Mesothelial cell of epicardium (in vitro differentiated cells): ENCODE results near the gene OR6K6. TPM values are rescaled to one million over a fixed set of nuclear protein-coding genes. Genes with fewer than 3 reads are reported as not detected.

Source experiments
- DNase-seq, 2 experiments: peaks; one replicate each; pipeline ENCODE4 v3.0.0; 2021; ENCODE audit warnings: low spot score in 2 of 2; ENCODE audit not compliant: unreplicated experiment in 2 of 2
- H3K27ac Mint-ChIP-seq: 2 replicates; pipeline ENCODE4 v1.8.0; 2021; ENCODE audit warnings: mixed read lengths
- H3K27me3 Mint-ChIP-seq: 2 replicates; pipeline ENCODE4 v1.8.0; 2021; ENCODE audit warnings: low read depth, mixed read lengths
- H3K36me3 Mint-ChIP-seq: 2 replicates; pipeline ENCODE4 v1.8.0; 2021; ENCODE audit warnings: mixed read lengths
- H3K4me1 Mint-ChIP-seq: 2 replicates; pipeline ENCODE4 v1.8.0; 2021; ENCODE audit warnings: mixed read lengths
- H3K4me3 Mint-ChIP-seq: 2 replicates; pipeline ENCODE4 v1.8.0; 2021; ENCODE audit warnings: mild to moderate bottlenecking, moderate library complexity, mixed read lengths
- H3K9me3 Mint-ChIP-seq: 2 replicates; pipeline ENCODE4 v1.8.0; 2021; ENCODE audit warnings: mixed read lengths
- CTCF ChIP-seq: fragments of 200-600 bp; sonication (generic); IDR thresholded peaks from one replicate; pipeline ENCODE4 v1.5.0; 2021; ENCODE audit warnings: antibody characterized with exemption; ENCODE audit not compliant: unreplicated experiment
- total RNA-seq: library from RNA; stranded (reverse); gene quantifications from 3 replicates; pipeline ENCODE4 v1.2.1, GENCODE V29; 2021

OR6K6 gene
- total RNA-seq, 1 donor from 2014 or later = not detected

GRCh38 chr1:158719664-158720063 lies 34.9 kb upstream of the OR6K6 start:
- H3K36me3 Mint-ChIP-seq = no peaks in the 10 kb centered on the region
- no peaks in the 10 kb centered on the region for H3K4me1 Mint-ChIP-seq
- H3K27ac Mint-ChIP-seq = no peak overlapping the region
- H3K27me3 Mint-ChIP-seq = peaks cover 19% of the 10 kb centered on the region
- no peak for TF ChIP-seq CTCF
- DNase-seq = no peak
- H3K4me3 Mint-ChIP-seq = no peak overlapping the region
- H3K9me3 Mint-ChIP-seq = no peaks in the 10 kb centered on the region

GRCh38 chr1:158720620-158721019 lies 33.9 kb upstream of the OR6K6 start, which contains the start of gene OR6K3:
OR6K3 (minus strand) TSS chr1:158720720; CDS start chr1:158718115, 2,605 bp downstream.
- Mint-ChIP-seq H3K27ac (no peak within 1 kb of the TSS), H3K4me3 (no peak within 1 kb of the TSS), H3K4me1 (no peaks in the 10 kb centered on the region), H3K9me3 (no peaks in the 10 kb centered on the region), H3K36me3 (no peaks in the 10 kb centered on the region), H3K27me3 (peaks cover 17% of the 10 kb centered on the region)
- no peak for TF ChIP-seq CTCF
- DNase-seq = no peak

- Mint-ChIP-seq H3K4me1 (peaks cover 6% of the 10 kb centered on the region), H3K36me3 (no peaks in the 10 kb centered on the region), H3K27me3 (peaks cover 14% of the 10 kb centered on the region)
Observed at GRCh38 chr1:158724442-158724841, 30.1 kb upstream of the OR6K6 start.

GRCh38 chr1:158728510-158729225 lies 25.9 kb upstream of the OR6K6 start:
- TF ChIP-seq CTCF = no peak
- peaks cover 7% of the 10 kb centered on the region for H3K27me3 Mint-ChIP-seq

More at GRCh38 chr1:158724442-158724841, 30.1 kb upstream of the OR6K6 start:
- H3K9me3 Mint-ChIP-seq = no peaks in the 10 kb centered on the region
- H3K27ac Mint-ChIP-seq = no peak overlapping the region
- no peak for TF ChIP-seq CTCF
- DNase-seq = no peak
- no peak overlapping the region for H3K4me3 Mint-ChIP-seq

GRCh38 chr1:158730453-158730852 lies 24.1 kb upstream of the OR6K6 start:
- no peak overlapping the region for H3K4me3 Mint-ChIP-seq
- H3K27me3 Mint-ChIP-seq = peaks cover 3% of the 10 kb centered on the region
- peaks cover 8% of the 10 kb centered on the region for H3K4me1 Mint-ChIP-seq
- H3K9me3 Mint-ChIP-seq = no peaks in the 10 kb centered on the region
- no peak for TF ChIP-seq CTCF
- no peaks in the 10 kb centered on the region for H3K36me3 Mint-ChIP-seq
- no peak overlapping the region for H3K27ac Mint-ChIP-seq
- DNase-seq = no peak

More at GRCh38 chr1:158728510-158729225, 25.9 kb upstream of the OR6K6 start:
- Mint-ChIP-seq H3K9me3 (no peaks in the 10 kb centered on the region), H3K27ac (peak overlapping the region; percentile 2), H3K4me3 (no peak overlapping the region), H3K4me1 (peaks cover 8% of the 10 kb centered on the region), H3K36me3 (no peaks in the 10 kb centered on the region)
- no peak for DNase-seq
